SK-N-SH (cell line): ENCODE measurements around the gene CNNM1. TPM values are rescaled to one million over a fixed set of nuclear protein-coding genes. Genes with fewer than 3 reads are reported as not detected.

Experiments used
- CTCF ChIA-PET: fragments of 300-600, 350-600 bp; formaldehyde crosslinking; extraction: SDS; loops from one replicate; lab custom pipeline; 2021; lab: Yijun Ruan, JAX
- POLR2A ChIA-PET: fragments of 350-600 bp; sonication (Branson Sonifier 250); formaldehyde crosslinking; extraction: SDS; loops from one replicate; lab custom pipeline; 2020; ENCODE audit warnings: antibody characterized with exemption, inconsistent platforms; lab: Yijun Ruan, JAX
- DNase-seq: peaks from one replicate; pipeline ENCODE4 v3.0.0; 2012
- H2AFZ ChIP-seq: fragments of 200-600 bp; sonication (generic); 2 replicates; pipeline ENCODE4 v1.8.1; 2016; ENCODE audit warnings: antibody characterized with exemption, mild to moderate bottlenecking, low read depth
- H3F3A ChIP-seq: fragments of 200-600 bp; sonication (generic); replicated peaks from 2 replicates; pipeline ENCODE3; 2016; ENCODE audit warnings: antibody characterized with exemption, mild to moderate bottlenecking; ENCODE audit not compliant: insufficient read depth
- H3K27ac ChIP-seq, 2 experiments: fragments of 200-500 bp in 1 of 2; fragments of 200-600 bp in 1 of 2; sonication (Bioruptor generic) in 1 of 2; sonication (generic), shearing (Covaris generic) in 1 of 2; 2 replicates each; pipeline versions ENCODE4 v1.5.1 to v1.6.1; 2014 to 2016; ENCODE audit warnings: low read depth in 2 of 2, inconsistent platforms in 1 of 2, low read length in 1 of 2, mild to moderate bottlenecking in 1 of 2, mixed read lengths in 1 of 2
- H3K27me3 ChIP-seq: fragments of 200-600 bp; sonication (generic), shearing (Covaris generic); 2 replicates; pipeline ENCODE4 v1.6.1; 2016; ENCODE audit warnings: mixed run types; ENCODE audit not compliant: insufficient read depth
- H3K36me3 ChIP-seq, 2 experiments: fragments of 200-500 bp in 1 of 2; fragments of 200-600 bp in 1 of 2; sonication (Bioruptor generic) in 1 of 2; sonication (generic) in 1 of 2; replicated peaks in 1 of 2; 2 replicates each; pipeline versions ENCODE3 to v1.5.1; 2014 to 2016; ENCODE audit warnings: low read length in 1 of 2, mild to moderate bottlenecking in 1 of 2; ENCODE audit not compliant: insufficient read depth in 2 of 2, control insufficient read depth in 1 of 2
- H3K4me1 ChIP-seq, 2 experiments: fragments of 200-500 bp in 1 of 2; fragments of 200-600 bp in 1 of 2; sonication (Bioruptor generic) in 1 of 2; sonication (generic), shearing (Covaris generic) in 1 of 2; 2 replicates each; pipeline versions ENCODE4 v1.5.1 to v1.6.1; 2014 to 2016; ENCODE audit warnings: low read depth in 1 of 2, low read length in 1 of 2, mixed run types in 1 of 2; ENCODE audit not compliant: insufficient read depth in 2 of 2, control insufficient read depth in 1 of 2
- H3K4me2 ChIP-seq: fragments of 200-600 bp; sonication (generic), shearing (Covaris generic); 2 replicates; pipeline ENCODE4 v1.6.1; 2017; ENCODE audit warnings: mixed run types
- H3K4me3 ChIP-seq, 2 experiments: fragments of 200-500 bp in 1 of 2; fragments of 200-600 bp in 1 of 2; sonication (Bioruptor generic) in 1 of 2; sonication (generic), shearing (Covaris generic) in 1 of 2; 2 replicates each; pipeline versions ENCODE4 v1.5.1 to v1.8.1; 2014 to 2016; ENCODE audit warnings: low read depth in 2 of 2, inconsistent platforms in 1 of 2, low read length in 1 of 2, mild to moderate bottlenecking in 1 of 2, mixed read lengths in 1 of 2, moderate library complexity in 1 of 2
- H3K79me2 ChIP-seq: fragments of 200-600 bp; sonication (generic); 2 replicates; pipeline ENCODE4 v1.8.1; 2017; ENCODE audit warnings: mild to moderate bottlenecking; ENCODE audit not compliant: insufficient read depth
- H3K9ac ChIP-seq: fragments of 200-600 bp; sonication (generic); 2 replicates; pipeline ENCODE4 v1.6.1; 2017; ENCODE audit warnings: mixed run types
- H3K9me2 ChIP-seq: fragments of 200-600 bp; sonication (generic); 2 replicates; pipeline ENCODE4 v1.6.1; 2017; ENCODE audit warnings: mixed run types
- H3K9me3 ChIP-seq: fragments of 200-600 bp; sonication (generic); 2 replicates; pipeline ENCODE4 v1.6.1; 2017; ENCODE audit warnings: mixed run types, mild to moderate bottlenecking, moderate library complexity
- H4K20me1 ChIP-seq: fragments of 200-600 bp; sonication (generic); 2 replicates; pipeline ENCODE4 v1.6.1; 2017; ENCODE audit warnings: mild to moderate bottlenecking, mixed run types; ENCODE audit not compliant: insufficient read depth
- JUND ChIP-seq: IDR thresholded peaks from 2 replicates; pipeline ENCODE4 v1.4.0; 2012
- MAX ChIP-seq: IDR thresholded peaks from 2 replicates; pipeline ENCODE4 v1.4.0; 2012; ENCODE audit warnings: low read depth
- POLR2AphosphoS5 ChIP-seq: IDR thresholded peaks from 2 replicates; pipeline ENCODE4 v1.6.1; 2012; ENCODE audit warnings: low read depth, low read length
- RAD21 ChIP-seq: IDR thresholded peaks from 2 replicates; pipeline ENCODE4 v1.6.1; 2012; ENCODE audit warnings: mild to moderate bottlenecking, low read length
- REST ChIP-seq: IDR thresholded peaks from 2 replicates; pipeline ENCODE4 v1.6.1; 2012; ENCODE audit warnings: mild to moderate bottlenecking, low read depth, low read length, moderate library complexity
- SIN3A ChIP-seq: IDR thresholded peaks from 2 replicates; pipeline ENCODE4 v1.6.1; 2012; ENCODE audit warnings: low read depth, mild to moderate bottlenecking, low read length, moderate library complexity, borderline replicate concordance
- TCF12 ChIP-seq: IDR thresholded peaks from 2 replicates; pipeline ENCODE4 v1.4.0; 2012
- TEAD4 ChIP-seq: IDR thresholded peaks from 2 replicates; pipeline ENCODE4 v1.4.0; 2012; ENCODE audit warnings: mild to moderate bottlenecking, borderline replicate concordance; ENCODE audit not compliant: insufficient read depth
- USF2 ChIP-seq: fragments of 150-350 bp; IDR thresholded peaks from 2 replicates; pipeline ENCODE4 v1.6.1; 2017; ENCODE audit warnings: antibody characterized with exemption, low read length, low read depth, borderline replicate concordance
- ZBTB33 ChIP-seq: IDR thresholded peaks from 2 replicates; pipeline ENCODE4 v1.4.0; 2012; ENCODE audit warnings: low read depth, borderline replicate concordance
- WGBS: methylation state at CpG from one replicate; pipeline ENCODE4 v1.1.6; 2017; ENCODE audit warnings: low lambda C conversion rate; 5-methylcytosine and 5-hydroxymethylcytosine counted together
- polyA plus RNA-seq, 3 experiments: library from polyadenylated mRNA; depleted of rRNA; stranded (reverse); fragments of >200 nt; gene quantifications; 2 replicates each; pipeline ENCODE4 v1.2.3, GENCODE V29; 2012

Gene CNNM1
- polyA plus RNA-seq, 1 of the 3 experiments (the other 2 are of a cell fraction): 0.12 TPM

GRCh38 chr10:99421233-99421739 is 92.1 kb downstream of the CNNM1 start:
- Histone ChIP-seq H3K4me1 (no peaks in the 10 kb centered on the region), H3K27ac (no peak overlapping the region), H3K9me2 (no peaks in the 10 kb centered on the region), H3K9ac (no peak overlapping the region), H2AFZ (no peak overlapping the region), H3K27me3 (no peaks in the 10 kb centered on the region), H3F3A (no peaks in the 10 kb centered on the region), H3K4me2 (no peak overlapping the region), H4K20me1 (no peaks in the 10 kb centered on the region), H3K36me3 (peaks cover 13 to 40% of the 10 kb centered on the region in 2 experiments), H3K4me3 (no peak overlapping the region), H3K9me3 (no peaks in the 10 kb centered on the region), H3K79me2 (no peaks in the 10 kb centered on the region; the same call in 1 of the 2 replicates)
- DNase-seq: no peak
- POLR2A ChIA-PET: no interaction called here
- 84% methylated on average over 3 of the region's 3 CpGs for WGBS
- CTCF ChIA-PET: no interaction called here
- no peak for TF ChIP-seq SIN3A
- no peak for TF ChIP-seq ZBTB33
- no peak for TF ChIP-seq TEAD4
- no peak for TF ChIP-seq JUND
- TF ChIP-seq USF2: no peak
- no peak for TF ChIP-seq REST
- no peak for TF ChIP-seq RAD21
- no peak for TF ChIP-seq TCF12

- H3K27me3 ChIP-seq: no peaks in the 10 kb centered on the region
- H3K4me2 ChIP-seq: no peak overlapping the region
- DNase-seq: no peak
- no peaks in the 10 kb centered on the region for H3K9me3 ChIP-seq
- no peaks in the 10 kb centered on the region for H3F3A ChIP-seq
- TF ChIP-seq POLR2AphosphoS5 (no peak), MAX (no peak)
- peaks cover 13 to 40% of the 10 kb centered on the region in 2 experiments for H3K36me3 ChIP-seq
- 95% methylated on average over 5 of the region's 5 CpGs for WGBS
- H3K27ac ChIP-seq: no peak overlapping the region
- POLR2A ChIA-PET: no interaction called here
- no peaks in the 10 kb centered on the region for H3K9me2 ChIP-seq
- H3K9ac ChIP-seq: no peak overlapping the region
- H3K4me3 ChIP-seq: no peak overlapping the region
- no peaks in the 10 kb centered on the region for H4K20me1 ChIP-seq
- CTCF ChIA-PET: no interaction called here
- H3K79me2 ChIP-seq: peaks cover 2% of the 10 kb centered on the region; the same call in 1 of the 2 replicates
- no peaks in the 10 kb centered on the region for H3K4me1 ChIP-seq
- no peak overlapping the region for H2AFZ ChIP-seq
Observed at GRCh38 chr10:99422529-99423096, 93.5 kb downstream of the CNNM1 start.
